SK-N-SH (cell line): ENCODE measurements around the gene ZBED3.

Experiments used
- CTCF ChIP-seq: fragments of 200-600 bp; sonication (generic); IDR thresholded peaks from 2 replicates; pipeline ENCODE4 v1.6.1; 2017; ENCODE audit warnings: antibody characterized with exemption, mild to moderate bottlenecking, moderate library complexity
- TAF1 ChIP-seq: IDR thresholded peaks from 2 replicates; pipeline ENCODE4 v1.6.1; 2012; ENCODE audit warnings: low read depth, mild to moderate bottlenecking, low read length, moderate library complexity, borderline replicate concordance

DNA sequence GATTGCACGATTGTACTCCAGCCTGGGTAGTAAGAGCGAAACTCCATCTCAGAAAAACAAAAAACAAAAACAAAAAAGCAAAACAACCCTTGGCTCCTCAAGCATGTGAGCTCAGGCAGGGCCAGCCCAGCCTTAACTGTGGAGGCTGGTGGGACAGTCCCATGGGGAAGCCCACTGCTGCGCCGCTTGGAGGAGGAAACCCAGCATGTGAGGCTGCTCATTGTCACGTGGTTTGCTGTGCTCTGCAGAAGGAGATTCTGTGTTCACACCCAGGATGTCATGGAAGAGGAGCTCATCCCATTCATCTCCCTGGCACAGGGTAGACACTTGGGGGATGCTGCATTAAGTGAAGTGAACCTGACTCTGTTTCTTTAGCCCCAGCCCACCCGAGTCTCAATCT, 4.0 kb downstream of the ZBED3 start:
- TF ChIP-seq CTCF (no peak), TAF1 (no peak)
